IPS DF 19.7 (cell line): Measurements from ENCODE around the gene CARMIL1.

Experiments used
- DNase-seq: peaks from one replicate; pipeline ENCODE4 v3.0.0-alpha.2; 2013; ENCODE audit warnings: low read depth, low spot score

The CARMIL1 gene

GRCh38 chr6:25307805-25308494 is 28.8 kb downstream of the CARMIL1 start:
- no peak for DNase-seq

- no peak for DNase-seq
These were observed 30.7 kb downstream of the CARMIL1 start for GRCh38 chr6:25309886-25310285.

- DNase-seq: no peak
These were observed 32.2 kb downstream of the CARMIL1 start for GRCh38 chr6:25311331-25311840.

- DNase-seq: no peak
These were observed 33.0 kb downstream of the CARMIL1 start for GRCh38 chr6:25312034-25312620.

- DNase-seq: no peak
These were observed 33.5 kb downstream of the CARMIL1 start for GRCh38 chr6:25312703-25313102.

GRCh38 chr6:25314509-25315175 is 35.5 kb downstream of the CARMIL1 start:
- no peak for DNase-seq

- DNase-seq: no peak
These were observed 36.3 kb downstream of the CARMIL1 start for GRCh38 chr6:25315194-25316177.

GRCh38 chr6:25316626-25317025 is 37.5 kb downstream of the CARMIL1 start:
- DNase-seq: no peak

GRCh38 chr6:25318589-25318988 is 39.4 kb downstream of the CARMIL1 start:
- DNase-seq: no peak

- no peak for DNase-seq
These were observed 41.3 kb downstream of the CARMIL1 start for GRCh38 chr6:25320459-25320858.

GRCh38 chr6:25322692-25323091 is 43.5 kb downstream of the CARMIL1 start:
- no peak for DNase-seq

GRCh38 chr6:25324066-25324762 is 45.0 kb downstream of the CARMIL1 start:
- no peak for DNase-seq

GRCh38 chr6:25326126-25326525 is 47.0 kb downstream of the CARMIL1 start:
- DNase-seq: no peak

GRCh38 chr6:25326960-25327359 is 47.8 kb downstream of the CARMIL1 start:
- no peak for DNase-seq

GRCh38 chr6:25327432-25327831 is 48.3 kb downstream of the CARMIL1 start:
- DNase-seq: no peak

- no peak for DNase-seq
These were observed 50.1 kb downstream of the CARMIL1 start for GRCh38 chr6:25329161-25329817.

- no peak for DNase-seq
These were observed 50.8 kb downstream of the CARMIL1 start for GRCh38 chr6:25329982-25330381.

GRCh38 chr6:25330796-25331685 is 51.9 kb downstream of the CARMIL1 start:
- DNase-seq: no peak

GRCh38 chr6:25332165-25332564 is 53.0 kb downstream of the CARMIL1 start:
- DNase-seq: no peak
